Esophagus muscularis mucosa (tissue), 4 donors: ENCODE results near the gene CRY1. TPM values are rescaled to one million over a fixed set of nuclear protein-coding genes. Genes with fewer than 3 reads are reported as not detected.

Experiments
- DNase-seq: peaks from one replicate; pipeline ENCODE4 v3.0.0-alpha.2; 2017; ENCODE audit errors: extremely low spot score
- H3K27ac ChIP-seq, 4 donors: fragments of 200-600 bp; sonication (generic); replicated peaks in 1 of 4; 1 replicate in 3 of 4; 2 replicates in 1 of 4; pipeline ENCODE4 v1.5.1; 2016 to 2019; ENCODE audit warnings: mild to moderate bottlenecking in 1 of 4
- H3K27me3 ChIP-seq, 4 donors: fragments of 200-600 bp; sonication (generic); one replicate each; pipeline versions ENCODE4 v1.5.1 to v1.6.0; 2016 to 2019
- H3K36me3 ChIP-seq, 4 donors: fragments of 200-600 bp; sonication (generic); one replicate each; pipeline ENCODE4 v1.5.1; 2016 to 2019
- H3K4me1 ChIP-seq, 4 donors: fragments of 200-600 bp; sonication (generic); one replicate each; pipeline ENCODE4 v1.5.1; 2016 to 2019
- H3K4me3 ChIP-seq, 4 donors: fragments of 200-600 bp; sonication (generic); 1 replicate in 2 of 4; 2 replicates in 2 of 4; pipeline ENCODE4 v1.5.1; 2016 to 2019; ENCODE audit warnings: mild to moderate bottlenecking in 4 of 4, moderate library complexity in 1 of 4
- H3K9me3 ChIP-seq, 4 donors: fragments of 200-600 bp; sonication (generic); 1 replicate in 3 of 4; 2 replicates in 1 of 4; pipeline ENCODE4 v1.5.1; 2016 to 2019
- CTCF ChIP-seq, 3 experiments: fragments of 200-600 bp in 2 of 3; fragments of 450-650 bp in 1 of 3; sonication (generic) in 2 of 3; IDR thresholded peaks; one replicate each; pipeline ENCODE4 v1.5.1; 2017 to 2019; ENCODE audit warnings: antibody characterized with exemption in 3 of 3, mild to moderate bottlenecking in 2 of 3, moderate library complexity in 1 of 3
- EP300 ChIP-seq: sonication (generic); formaldehyde crosslinking; IDR thresholded peaks from one replicate; pipeline ENCODE4 v1.6.1; 2017; ENCODE audit warnings: antibody characterized with exemption
- POLR2A ChIP-seq: fragments of 450-650 bp; IDR thresholded peaks from one replicate; pipeline ENCODE4 v1.6.1; 2017; ENCODE audit warnings: antibody characterized with exemption, moderate library complexity, mild to moderate bottlenecking, low read depth
- POLR2AphosphoS5 ChIP-seq, 2 donors: sonication (generic); formaldehyde crosslinking; IDR thresholded peaks; one replicate each; pipeline ENCODE4 v1.6.1; 2017; ENCODE audit warnings: antibody characterized with exemption in 2 of 2
- WGBS: methylation state at CpG from one replicate; pipeline ENCODE4 v1.1.5; 2018; 5-methylcytosine and 5-hydroxymethylcytosine counted together
- intact Hi-C: fragments of 100-400 bp; cut with DNase I; formaldehyde crosslinking; loops from one replicate; pipeline ENCODE4 v1.15.1; 2023
- total RNA-seq, 4 donors: library from RNA; depleted of rRNA; stranded (reverse); fragments of >200 nt; gene quantifications; one replicate each; pipeline versions ENCODE4 v1.1.0 to v1.2.1, GENCODE V29; 2016

The CRY1 gene
- total RNA-seq, 4 donors from 2014 or later: 29.1 to 42.9 (median 34.9) TPM

- no peak overlapping the region for H3K4me3 ChIP-seq
- no peak for TF ChIP-seq POLR2AphosphoS5 (IDR thresholded peaks at IDR 0.05)
- TF ChIP-seq CTCF (IDR thresholded peaks at IDR 0.05): no peak
- no peak for TF ChIP-seq EP300
- TF ChIP-seq POLR2A: no peak
- DNase-seq: no peak
- H3K27me3 ChIP-seq: no peaks in the 10 kb centered on the region
- H3K27ac ChIP-seq: no peak overlapping the region
- no peaks in the 10 kb centered on the region for H3K9me3 ChIP-seq
- WGBS: 94% methylated on average over 6 of the region's 6 CpGs
- H3K36me3 ChIP-seq: peaks cover 0 to 14% (median 6%) of the 10 kb centered on the region in 4 donors
- intact Hi-C loops: loop anchor here (5.0 kb wide), 1 partner anchor 43 kb away; no protein-coding TSS in a partner anchor
- peaks cover 34 to 81% (median 71%) of the 10 kb centered on the region in 4 donors for H3K4me1 ChIP-seq
Measured at GRCh38 chr12:106984588-106985137, 108.7 kb downstream of the CRY1 start.

GRCh38 chr12:106982229-106982628 lies 111.1 kb downstream of the CRY1 start:
- Histone ChIP-seq H3K4me3 (no peak overlapping the region), H3K9me3 (no peaks in the 10 kb centered on the region), H3K27me3 (no peaks in the 10 kb centered on the region), H3K27ac (peak overlapping the region in 2 of 4 donors; percentile 24 to 59), H3K4me1 (peaks cover 41 to 79% (median 70%) of the 10 kb centered on the region in 4 donors), H3K36me3 (peaks cover 0 to 14% (median 6%) of the 10 kb centered on the region in 4 donors)
- intact Hi-C loops: no loop called here
- WGBS: 85% methylated on average over 1 of the region's 1 CpG
- DNase-seq: no peak
- TF ChIP-seq POLR2A (no peak), CTCF (IDR thresholded peaks at IDR 0.05) (no peak), EP300 (no peak), POLR2AphosphoS5 (IDR thresholded peaks at IDR 0.05) (no peak)

GRCh38 chr12:106981788-106982187 lies 111.6 kb downstream of the CRY1 start:
- TF ChIP-seq POLR2AphosphoS5 (IDR thresholded peaks at IDR 0.05) (peak; percentile 45 to 56), POLR2A (no peak), EP300 (no peak)
- peaks cover 0 to 14% (median 6%) of the 10 kb centered on the region in 4 donors for H3K36me3 ChIP-seq
- DNase-seq: no peak
- 88% methylated on average over 2 of the region's 3 CpGs for WGBS
- intact Hi-C loops: no loop called here
- no peaks in the 10 kb centered on the region for H3K9me3 ChIP-seq
- peak overlapping the region; percentile 20 to 59 (median 37) for H3K27ac ChIP-seq
- no peaks in the 10 kb centered on the region for H3K27me3 ChIP-seq
- H3K4me3 ChIP-seq: no peak overlapping the region
- H3K4me1 ChIP-seq: peaks cover 45 to 82% (median 75%) of the 10 kb centered on the region in 4 donors

GRCh38 chr12:106980944-106981343 lies 112.4 kb downstream of the CRY1 start:
- intact Hi-C loops: no loop called here
- 40% methylated on average over 7 of the region's 7 CpGs for whole genome bisulfite sequencing
- no peak for DNase-seq
- peaks cover 49 to 85% (median 78%) of the 10 kb centered on the region in 4 donors for H3K4me1 ChIP-seq
- H3K36me3 ChIP-seq: peaks cover 0 to 14% (median 6%) of the 10 kb centered on the region in 4 donors
- TF ChIP-seq EP300 (no peak), POLR2A (no peak), CTCF (IDR thresholded peaks at IDR 0.05) (no peak), POLR2AphosphoS5 (IDR thresholded peaks at IDR 0.05) (no peak)
- H3K9me3 ChIP-seq: no peaks in the 10 kb centered on the region
- peak overlapping the region; percentile 14 to 59 (median 48) for H3K27ac ChIP-seq
- no peaks in the 10 kb centered on the region for H3K27me3 ChIP-seq
- no peak overlapping the region for H3K4me3 ChIP-seq

- no peaks in the 10 kb centered on the region for H3K27me3 ChIP-seq
- intact Hi-C loops: no loop called here
- H3K36me3 ChIP-seq: no peaks in the 10 kb centered on the region
- peak overlapping the region; percentile 35 to 65 (median 48) for H3K27ac ChIP-seq
- no peaks in the 10 kb centered on the region for H3K9me3 ChIP-seq
- DNase-seq: no peak
- 27% methylated on average over 9 of the region's 9 CpGs for WGBS
- H3K4me1 ChIP-seq: peaks cover 51 to 88% (median 79%) of the 10 kb centered on the region in 4 donors
- TF ChIP-seq EP300 (no peak), POLR2A (no peak), CTCF (IDR thresholded peaks at IDR 0.05) (no peak), POLR2AphosphoS5 (IDR thresholded peaks at IDR 0.05) (no peak)
- H3K4me3 ChIP-seq: peak overlapping the region in 1 of 4 donors; percentile 6
Measured at GRCh38 chr12:106978035-106978800, 115.1 kb downstream of the CRY1 start.
